ENCODE measurements around the gene TNFAIP8L3.

- TF ChIP-seq EZH2 (IDR thresholded peaks at IDR 0.05) (no peak), CTCF (IDR thresholded peaks at IDR 0.05) (no peak), EZH2phosphoT487 (IDR thresholded peaks at IDR 0.05) (no peak)
Measured at GRCh38 chr15:51011212-51011611, 83.5 kb downstream of the TNFAIP8L3 start.

Measured in neural progenitor cell (in vitro differentiated cells).